HepG2 (cell line): Measurements from ENCODE around the gene CD19. TPM values are rescaled to one million over a fixed set of nuclear protein-coding genes. Genes with fewer than 3 reads are reported as not detected.

Experiments used
- AGO2 ChIP-seq: fragments of 200-400 bp; formaldehyde crosslinking; optimal IDR thresholded peaks from 2 replicates; pipeline ENCODE3; 2017; ENCODE audit warnings: mild to moderate bottlenecking, low read depth, low read length, moderate library complexity
- ARNT2 ChIP-seq: sonication (generic); formaldehyde crosslinking; IDR thresholded peaks from 2 replicates; pipeline ENCODE4 v1.8.0; 2022; ENCODE audit warnings: mild to moderate bottlenecking, low read depth, missing genetic modification reagents, moderate library complexity
- BRCA1 ChIP-seq: sonication (generic); formaldehyde crosslinking; IDR thresholded peaks from 2 replicates; pipeline ENCODE4 v1.4.0; 2020; ENCODE audit warnings: missing genetic modification reagents
- CBX5 ChIP-seq: sonication (generic); formaldehyde crosslinking; IDR thresholded peaks from 2 replicates; pipeline ENCODE4 v1.4.0; 2020; ENCODE audit warnings: missing genetic modification reagents, borderline replicate concordance
- GATAD2A ChIP-seq: IDR thresholded peaks from 2 replicates; pipeline ENCODE4 v1.6.1; 2016
- HNF4A ChIP-seq: sonication (generic); formaldehyde crosslinking; IDR thresholded peaks from 2 replicates; pipeline ENCODE4 v1.4.0; 2020; ENCODE audit warnings: missing genetic modification reagents
- HOXA7 ChIP-seq: sonication (generic); formaldehyde crosslinking; IDR thresholded peaks from 2 replicates; pipeline ENCODE4 v1.8.1; 2022; ENCODE audit warnings: mild to moderate bottlenecking, missing genetic modification reagents, moderate library complexity
- HOXD1 ChIP-seq: sonication (generic); formaldehyde crosslinking; IDR thresholded peaks from 2 replicates; pipeline ENCODE4 v1.5.0; 2020; ENCODE audit warnings: missing genetic modification reagents
- MATR3 ChIP-seq: sonication (generic); formaldehyde crosslinking; IDR thresholded peaks from 2 replicates; pipeline ENCODE4 v1.4.0; 2020; ENCODE audit warnings: missing genetic modification reagents
- MBD4 ChIP-seq: IDR thresholded peaks from 2 replicates; pipeline ENCODE4 v1.6.1; 2012; ENCODE audit warnings: low read length, inconsistent platforms, borderline replicate concordance
- NAIF1 ChIP-seq: sonication (generic); formaldehyde crosslinking; IDR thresholded peaks from 2 replicates; pipeline ENCODE4 v1.5.0; 2020; ENCODE audit warnings: mild to moderate bottlenecking, missing genetic modification reagents, borderline replicate concordance
- NR2C2 ChIP-seq: sonication (generic); formaldehyde crosslinking; IDR thresholded peaks from 2 replicates; pipeline ENCODE4 v1.4.0; 2020; ENCODE audit warnings: missing genetic modification reagents, mild to moderate bottlenecking, moderate library complexity, borderline replicate concordance
- RBM39 ChIP-seq: fragments of 200-400 bp; formaldehyde crosslinking; IDR thresholded peaks from one replicate; pipeline ENCODE4 v1.6.1; 2018; ENCODE audit warnings: antibody characterized with exemption, mild to moderate bottlenecking, low read depth, low read length; ENCODE audit not compliant: poor library complexity, severe bottlenecking
- TSC22D2 ChIP-seq: sonication (generic); formaldehyde crosslinking; IDR thresholded peaks from 2 replicates; pipeline ENCODE4 v1.5.1; 2020; ENCODE audit warnings: missing genetic modification reagents, mild to moderate bottlenecking, borderline replicate concordance
- ZNF232 ChIP-seq: sonication (generic); formaldehyde crosslinking; IDR thresholded peaks from 2 replicates; pipeline ENCODE4 v1.4.0; 2020; ENCODE audit warnings: missing genetic modification reagents, borderline replicate concordance
- ZNF263 ChIP-seq: sonication (generic); formaldehyde crosslinking; IDR thresholded peaks from 2 replicates; pipeline ENCODE4 v1.4.0; 2020; ENCODE audit warnings: missing genetic modification reagents
- ZNF264 ChIP-seq: sonication (generic); formaldehyde crosslinking; IDR thresholded peaks from 2 replicates; pipeline ENCODE4 v1.4.0; 2020; ENCODE audit warnings: missing genetic modification reagents
- ZNF441 ChIP-seq: sonication (generic); formaldehyde crosslinking; IDR thresholded peaks from 2 replicates; pipeline ENCODE4 v1.7.0; 2021; ENCODE audit warnings: missing genetic modification reagents, borderline replicate concordance
- ZNF446 ChIP-seq: sonication (generic); formaldehyde crosslinking; IDR thresholded peaks from 2 replicates; pipeline ENCODE4 v1.5.0; 2020; ENCODE audit warnings: mild to moderate bottlenecking, missing genetic modification reagents
- ZNF567 ChIP-seq: sonication (generic); formaldehyde crosslinking; IDR thresholded peaks from 2 replicates; pipeline ENCODE4 v1.8.1; 2023; ENCODE audit warnings: mild to moderate bottlenecking, missing genetic modification reagents, borderline replicate concordance
- ZNF607 ChIP-seq: sonication (generic); formaldehyde crosslinking; IDR thresholded peaks from 2 replicates; pipeline ENCODE4 v1.5.1; 2020; ENCODE audit warnings: missing genetic modification reagents, mild to moderate bottlenecking, borderline replicate concordance
- ZNF619 ChIP-seq: sonication (generic); formaldehyde crosslinking; IDR thresholded peaks from 2 replicates; pipeline ENCODE4 v1.4.0; 2020; ENCODE audit warnings: mild to moderate bottlenecking, missing genetic modification reagents
- ZNF660 ChIP-seq: sonication (generic); formaldehyde crosslinking; IDR thresholded peaks from 2 replicates; pipeline ENCODE4 v1.5.1; 2020; ENCODE audit warnings: mild to moderate bottlenecking, low read depth, missing genetic modification reagents, borderline replicate concordance
- ZNF768 ChIP-seq: sonication (generic); formaldehyde crosslinking; IDR thresholded peaks from 2 replicates; pipeline ENCODE4 v1.4.0; 2020; ENCODE audit warnings: missing genetic modification reagents
- polyA plus RNA-seq, 8 experiments: library from polyadenylated mRNA; depleted of rRNA in 3 of 8; stranded (reverse) in 7 of 8; unstranded in 1 of 8; fragments of >200 nt; fragmentation: Illumina TruSeq in 4 of 8; extraction: Trizol in 4 of 8; gene quantifications; 2 replicates each; pipeline versions ENCODE4 v1.2.1 to v1.2.3, GENCODE V29; 2011 to 2016; ENCODE audit warnings: low read depth in 4 of 8, missing spikeins in 1 of 8, mixed read lengths in 1 of 8; ENCODE audit not compliant: insufficient read depth in 1 of 8
- total RNA-seq, 5 experiments: library from RNA; depleted of rRNA; stranded (reverse); fragments of >200 nt; fragmentation: Illumina TruSeq; extraction: Trizol; gene quantifications; 2 replicates each; pipeline ENCODE4 v1.2.3, GENCODE V29; 2016; ENCODE audit warnings: low read depth in 1 of 5
- TF ChIP-seq, protein P1 (sequence below): sonication (generic); formaldehyde crosslinking; IDR thresholded peaks from 2 replicates; pipeline ENCODE4 v1.8.1; 2023; ENCODE audit warnings: mild to moderate bottlenecking, missing genetic modification reagents
- TF ChIP-seq, protein P2 (sequence below): IDR thresholded peaks from 2 replicates; pipeline ENCODE4 v1.6.1; 2016; ENCODE audit warnings: mild to moderate bottlenecking, missing biosample characterization, missing genetic modification reagents
- TF ChIP-seq, protein P3 (sequence below): sonication (generic); formaldehyde crosslinking; IDR thresholded peaks from 2 replicates; pipeline ENCODE4 v1.4.0; 2020; ENCODE audit warnings: mild to moderate bottlenecking, missing genetic modification reagents

CD19 gene
- total and polyA plus RNA-seq, 2 of the 13 experiments (the other 11 are each of a cell fraction or from before 2014, with no cell fraction given) = 0.55 to 1.1 TPM

DNA sequence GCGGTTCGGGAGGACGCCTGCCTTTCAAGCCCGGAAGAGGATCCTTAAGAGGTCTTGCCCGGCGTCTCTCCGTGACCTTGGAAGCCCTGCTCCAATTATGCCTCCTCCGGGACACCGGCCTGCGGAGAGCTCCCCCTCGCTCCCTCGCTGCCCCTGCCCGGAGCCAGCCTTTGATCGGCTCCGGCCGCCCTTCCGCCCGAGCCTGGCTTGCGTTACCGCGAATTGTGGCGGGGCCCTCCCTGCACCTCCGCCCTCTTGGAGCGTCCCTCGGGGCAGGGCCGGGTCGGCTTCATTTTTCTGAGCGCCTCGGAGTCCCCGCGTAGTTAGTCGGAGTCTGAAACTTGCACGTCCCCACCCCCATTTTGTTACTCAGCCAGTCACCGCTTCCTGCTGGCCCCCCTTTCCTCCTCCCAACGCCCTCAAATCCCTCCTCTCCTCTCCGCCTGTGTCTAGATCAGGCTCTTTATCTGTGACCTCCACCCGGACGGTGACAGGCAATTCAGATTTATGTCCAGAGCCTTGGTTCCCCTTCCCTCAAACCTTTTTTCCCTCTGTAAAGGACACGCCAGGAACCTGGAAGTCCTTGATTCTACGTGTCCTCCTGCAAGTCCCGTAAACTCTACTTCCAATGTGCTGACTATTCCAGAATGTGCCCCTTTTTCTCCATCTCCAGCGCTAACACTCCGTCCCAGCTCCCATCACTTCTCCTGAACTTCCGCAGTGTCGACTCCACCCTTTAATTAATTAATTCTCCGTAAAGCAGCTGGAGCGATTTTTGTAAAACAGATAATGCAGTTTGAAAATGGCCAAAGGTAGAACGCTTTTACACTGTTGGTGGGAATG, 6.2 kb upstream of the CD19 start (continued):
- TF ChIP-seq, protein P1, sequence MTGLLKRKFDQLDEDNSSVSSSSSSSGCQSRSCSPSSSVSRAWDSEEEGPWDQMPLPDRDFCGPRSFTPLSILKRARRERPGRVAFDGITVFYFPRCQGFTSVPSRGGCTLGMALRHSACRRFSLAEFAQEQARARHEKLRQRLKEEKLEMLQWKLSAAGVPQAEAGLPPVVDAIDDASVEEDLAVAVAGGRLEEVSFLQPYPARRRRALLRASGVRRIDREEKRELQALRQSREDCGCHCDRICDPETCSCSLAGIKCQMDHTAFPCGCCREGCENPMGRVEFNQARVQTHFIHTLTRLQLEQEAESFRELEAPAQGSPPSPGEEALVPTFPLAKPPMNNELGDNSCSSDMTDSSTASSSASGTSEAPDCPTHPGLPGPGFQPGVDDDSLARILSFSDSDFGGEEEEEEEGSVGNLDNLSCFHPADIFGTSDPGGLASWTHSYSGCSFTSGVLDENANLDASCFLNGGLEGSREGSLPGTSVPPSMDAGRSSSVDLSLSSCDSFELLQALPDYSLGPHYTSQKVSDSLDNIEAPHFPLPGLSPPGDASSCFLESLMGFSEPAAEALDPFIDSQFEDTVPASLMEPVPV (CRISPR knock-in tag) = peak; percentile 20; the same call in 1 of the 2 replicates
- peak; percentile 96 for TF ChIP-seq ZNF567 (CRISPR knock-in tag)
- TF ChIP-seq TSC22D2 (CRISPR knock-in tag) = 0 out of 2 replicates have a peak, but pooled peaks have one; percentile 11
- 0 out of 2 replicates have a peak, but pooled peaks have one; percentile 31 for TF ChIP-seq NR2C2 (CRISPR knock-in tag)
- TF ChIP-seq ZNF263 (CRISPR knock-in tag) = peak; percentile 53; the same call in 1 of the 2 replicates
- TF ChIP-seq HNF4A (CRISPR knock-in tag) = peak; percentile 16; the same call in 1 of the 2 replicates
- TF ChIP-seq RBM39 = peak; percentile 87
- TF ChIP-seq HOXD1 (CRISPR knock-in tag) = no peak
- TF ChIP-seq ARNT2 (CRISPR knock-in tag) = no peak
- TF ChIP-seq GATAD2A (CRISPR knock-in tag) = peak; percentile 25; the same call in 1 of the 2 replicates
- 0 out of 2 replicates have a peak, but pooled peaks have one; percentile 10 for TF ChIP-seq ZNF264 (CRISPR knock-in tag)
- no peak for TF ChIP-seq MBD4
- TF ChIP-seq ZNF441 (CRISPR knock-in tag) = peak; percentile 65
- TF ChIP-seq, protein P2, sequence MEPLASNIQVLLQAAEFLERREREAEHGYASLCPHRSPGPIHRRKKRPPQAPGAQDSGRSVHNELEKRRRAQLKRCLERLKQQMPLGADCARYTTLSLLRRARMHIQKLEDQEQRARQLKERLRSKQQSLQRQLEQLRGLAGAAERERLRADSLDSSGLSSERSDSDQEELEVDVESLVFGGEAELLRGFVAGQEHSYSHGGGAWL (CRISPR knock-in tag) = peak; percentile 19; the same call in 1 of the 2 replicates
- TF ChIP-seq CBX5 = no peak
- TF ChIP-seq, protein P3, sequence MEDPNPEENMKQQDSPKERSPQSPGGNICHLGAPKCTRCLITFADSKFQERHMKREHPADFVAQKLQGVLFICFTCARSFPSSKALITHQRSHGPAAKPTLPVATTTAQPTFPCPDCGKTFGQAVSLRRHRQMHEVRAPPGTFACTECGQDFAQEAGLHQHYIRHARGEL (CRISPR knock-in tag) = no peak
- TF ChIP-seq ZNF660 = 0 out of 2 replicates have a peak, but pooled peaks have one; percentile 79
- 0 out of 2 replicates have a peak, but pooled peaks have one; percentile 60 for TF ChIP-seq BRCA1
- no peak; the same call in 1 of the 2 replicates for TF ChIP-seq ZNF607 (CRISPR knock-in tag)
- peak; percentile 59; the same call in 1 of the 2 replicates for TF ChIP-seq ZNF232 (CRISPR knock-in tag)
- TF ChIP-seq ZNF768 (CRISPR knock-in tag) = peak; percentile 33; the same call in 1 of the 2 replicates
- TF ChIP-seq ZNF619 = peak; percentile 65; the same call in 1 of the 2 replicates
- TF ChIP-seq ZNF446 = no peak; the same call in 1 of the 2 replicates
- TF ChIP-seq HOXA7 (CRISPR knock-in tag) = no peak
- TF ChIP-seq MATR3 = no peak; the same call in 1 of the 2 replicates
- TF ChIP-seq NAIF1 (CRISPR knock-in tag) = peak; percentile 41; the same call in 1 of the 2 replicates
- TF ChIP-seq AGO2 = peak; percentile 87
